ENCODE results near the gene NADK.
"Not testable (repeated sequence)": the region's sequence is repeated elsewhere in the genome, so short reads cannot be mapped to it uniquely, and the experiment has no call there.

NADK gene

GRCh38 chr1:1753607-1754005 is 24.7 kb downstream of the NADK start:
- no peak for TF ChIP-seq CTCF (IDR thresholded peaks at IDR 0.05; ENCODE audit: control insufficient read depth, extremely low read depth, insufficient read depth)
- no peak for DNase-seq (ENCODE audit: low read depth)
- no peak overlapping the region for H3K4me3 ChIP-seq (ENCODE audit: low read depth, low read length)

- no peak for TF ChIP-seq CTCF (IDR thresholded peaks at IDR 0.05; ENCODE audit: control insufficient read depth, extremely low read depth, insufficient read depth)
- DNase-seq (ENCODE audit: low read depth) = no peak
- no peak overlapping the region for H3K4me3 ChIP-seq (ENCODE audit: low read depth, low read length)
Observed at GRCh38 chr1:1752636-1753606, 25.3 kb downstream of the NADK start.

- no peak for DNase-seq (ENCODE audit: low read depth)
- no peak for TF ChIP-seq CTCF (IDR thresholded peaks at IDR 0.05; ENCODE audit: control insufficient read depth, extremely low read depth, insufficient read depth)
- no peak overlapping the region for H3K4me3 ChIP-seq (ENCODE audit: low read depth, low read length)
Observed at GRCh38 chr1:1752190-1752589, 26.1 kb downstream of the NADK start.

GRCh38 chr1:1749941-1750340 is 28.3 kb downstream of the NADK start:
- DNase-seq (ENCODE audit: low read depth); H3K4me3 ChIP-seq (ENCODE audit: low read depth, low read length): not testable (repeated sequence)

GRCh38 chr1:1748686-1749321 is 29.5 kb downstream of the NADK start:
- H3K4me3 ChIP-seq (ENCODE audit: low read depth, low read length) = no peak overlapping the region
- DNase-seq (ENCODE audit: low read depth) = no peak
- no peak for TF ChIP-seq CTCF (IDR thresholded peaks at IDR 0.05; ENCODE audit: control insufficient read depth, extremely low read depth, insufficient read depth)

- not testable (repeated sequence) for H3K4me3 ChIP-seq (ENCODE audit: low read depth, low read length); DNase-seq (ENCODE audit: low read depth)
Observed at GRCh38 chr1:1746566-1746909, 31.7 kb downstream of the NADK start.

- H3K4me3 ChIP-seq (ENCODE audit: low read depth, low read length) = peak overlapping the region; percentile 40
Observed at GRCh38 chr1:1745651-1746565, 32.4 kb downstream of the NADK start.

GRCh38 chr1:1742529-1742928 is 35.7 kb downstream of the NADK start:
- not testable (repeated sequence) for DNase-seq (ENCODE audit: low read depth); H3K4me3 ChIP-seq (ENCODE audit: low read depth, low read length)

More at GRCh38 chr1:1745651-1746565, 32.4 kb downstream of the NADK start:
- DNase-seq (ENCODE audit: low read depth) = not testable (repeated sequence)

GRCh38 chr1:1741013-1741412 is 37.3 kb downstream of the NADK start:
- DNase-seq (ENCODE audit: low read depth); H3K4me3 ChIP-seq (ENCODE audit: low read depth, low read length): not testable (repeated sequence)

GRCh38 chr1:1738799-1739337 is 39.4 kb downstream of the NADK start:
- H3K4me3 ChIP-seq (ENCODE audit: low read depth, low read length); DNase-seq (ENCODE audit: low read depth): not testable (repeated sequence)

- DNase-seq (ENCODE audit: low read depth); H3K4me3 ChIP-seq (ENCODE audit: low read depth, low read length): not testable (repeated sequence)
Observed at GRCh38 chr1:1737675-1738590, 40.3 kb downstream of the NADK start.
